Fibroblast of upper back skin (primary cell): ENCODE results near the gene TRIOBP.
"Not testable (repeated sequence)": the region's sequence is repeated elsewhere in the genome, so short reads cannot be mapped to it uniquely, and the experiment has no call there.

Source experiments
- DNase-seq: peaks from one replicate; pipeline ENCODE4 v3.0.0-alpha.2; 2013

The TRIOBP gene

DNA sequence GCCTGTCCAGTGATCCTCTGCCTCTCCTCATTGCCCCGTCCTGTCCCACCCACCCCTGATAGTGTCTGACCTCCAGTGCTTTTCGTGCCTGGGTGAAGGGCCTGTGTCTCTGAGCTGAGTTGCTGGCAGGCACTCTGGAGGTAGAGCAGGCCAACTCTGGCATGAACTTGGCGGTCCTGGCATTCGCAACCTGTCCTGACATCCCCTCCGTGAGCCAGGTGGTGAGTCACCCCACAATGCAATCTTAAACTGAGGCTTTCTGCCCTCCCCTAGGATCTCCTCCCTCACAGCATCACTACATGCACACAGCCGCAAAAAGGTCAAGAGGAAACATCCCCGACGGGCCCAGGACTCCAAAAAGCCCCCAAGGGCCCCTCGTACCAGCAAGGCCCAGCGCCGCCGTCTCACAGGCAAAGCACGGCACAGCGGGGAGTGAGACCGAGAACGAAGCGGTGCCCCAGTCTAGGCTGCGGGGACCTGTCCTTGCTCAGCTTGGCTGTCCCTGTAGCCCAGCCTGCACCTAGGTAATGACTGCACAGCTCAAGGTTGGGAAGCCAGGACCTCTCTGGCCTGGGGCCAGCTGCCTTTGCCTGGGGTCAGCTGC is 5.8 kb upstream of the TRIOBP start:
- DNase-seq: no peak

DNA sequence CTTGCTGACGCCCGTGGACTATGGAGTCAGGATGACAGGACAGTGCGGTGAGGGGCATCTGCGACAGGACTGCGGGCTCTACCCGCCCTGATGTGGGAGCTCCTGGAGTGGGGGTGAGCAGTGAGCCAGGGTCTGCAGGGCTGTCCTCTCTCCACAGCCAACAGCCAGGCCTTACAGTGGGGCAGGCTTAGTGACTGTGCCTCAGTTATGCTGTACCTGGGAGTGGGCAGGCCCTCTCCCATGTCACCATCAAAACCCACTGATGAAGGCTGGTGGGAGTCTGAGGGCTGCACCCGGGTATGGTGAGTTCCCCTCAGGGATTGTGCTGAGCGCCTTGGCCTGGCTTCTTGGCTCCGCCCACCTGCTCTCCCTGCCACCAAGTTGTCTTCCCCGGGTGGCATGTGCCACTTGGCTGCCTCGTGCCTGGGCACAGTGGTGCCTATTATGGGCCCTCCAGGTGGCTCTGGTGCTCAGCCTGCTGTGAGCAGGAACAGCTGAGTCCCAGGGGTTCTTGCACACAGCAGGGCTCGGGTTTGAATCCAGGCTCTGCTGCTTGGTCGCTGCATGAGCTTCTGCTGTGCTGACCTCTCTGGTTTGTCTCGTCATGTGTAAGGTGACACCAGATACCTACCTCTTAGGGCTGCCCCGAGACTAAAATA is 4.1 kb upstream of the TRIOBP start:
- no peak for DNase-seq

DNA sequence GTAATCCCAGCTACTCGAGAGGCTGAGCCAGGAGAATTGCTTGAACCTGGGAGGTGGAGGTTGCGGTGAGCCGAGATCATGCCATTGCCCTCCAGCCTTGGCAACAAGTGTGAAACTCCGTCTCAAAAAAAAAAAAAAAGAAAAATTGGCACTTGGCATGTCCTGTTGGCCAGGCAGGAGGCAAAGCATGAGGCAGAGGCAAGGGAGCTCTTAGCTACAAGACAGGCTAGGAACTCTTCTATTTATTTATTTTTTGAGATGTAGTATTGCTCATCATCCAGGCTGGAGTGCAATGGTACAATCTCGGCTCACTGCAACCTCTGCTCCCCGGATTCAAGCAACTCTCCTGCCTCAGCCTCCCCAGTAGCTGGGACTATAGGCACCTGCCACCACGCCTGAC is 2.7 kb upstream of the TRIOBP start:
- DNase-seq: not testable (repeated sequence)

DNA sequence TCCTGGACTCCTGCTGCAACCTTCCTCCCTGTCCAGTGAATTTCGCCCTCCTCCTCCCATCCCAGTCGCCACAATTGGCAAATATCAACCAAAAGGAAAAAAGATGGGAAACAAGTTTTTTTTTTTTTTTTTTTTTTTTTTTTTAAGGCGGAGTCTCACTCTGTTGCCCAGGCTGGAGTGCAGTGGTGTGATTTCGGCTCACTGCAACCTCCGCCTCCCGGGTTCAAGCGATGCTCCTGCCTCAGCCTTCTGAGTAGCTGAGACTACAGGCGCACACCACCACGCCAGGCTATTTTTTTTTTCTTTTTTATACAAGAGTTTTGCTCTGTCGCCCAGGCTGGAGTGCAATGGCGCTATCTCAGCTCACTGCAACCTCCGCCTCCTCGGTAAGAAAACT is 590 bp upstream of the TRIOBP start:
- not testable (repeated sequence) for DNase-seq

DNA sequence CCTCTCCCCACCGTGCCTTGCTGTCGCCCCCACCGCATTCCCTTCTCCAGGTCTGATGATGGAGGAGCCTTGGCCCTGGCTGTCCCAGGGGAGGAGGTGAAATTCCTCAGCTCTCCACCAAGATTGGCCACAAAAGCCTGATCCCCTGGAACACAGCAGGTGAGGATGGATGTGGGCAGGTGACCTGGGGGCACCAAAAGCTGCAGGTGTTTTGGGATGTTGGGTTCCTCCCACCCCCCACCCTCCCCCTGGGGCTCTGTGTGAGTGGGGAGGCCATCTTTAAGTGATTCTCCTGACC is 639 bp downstream of the TRIOBP start:
- no peak for DNase-seq

DNA sequence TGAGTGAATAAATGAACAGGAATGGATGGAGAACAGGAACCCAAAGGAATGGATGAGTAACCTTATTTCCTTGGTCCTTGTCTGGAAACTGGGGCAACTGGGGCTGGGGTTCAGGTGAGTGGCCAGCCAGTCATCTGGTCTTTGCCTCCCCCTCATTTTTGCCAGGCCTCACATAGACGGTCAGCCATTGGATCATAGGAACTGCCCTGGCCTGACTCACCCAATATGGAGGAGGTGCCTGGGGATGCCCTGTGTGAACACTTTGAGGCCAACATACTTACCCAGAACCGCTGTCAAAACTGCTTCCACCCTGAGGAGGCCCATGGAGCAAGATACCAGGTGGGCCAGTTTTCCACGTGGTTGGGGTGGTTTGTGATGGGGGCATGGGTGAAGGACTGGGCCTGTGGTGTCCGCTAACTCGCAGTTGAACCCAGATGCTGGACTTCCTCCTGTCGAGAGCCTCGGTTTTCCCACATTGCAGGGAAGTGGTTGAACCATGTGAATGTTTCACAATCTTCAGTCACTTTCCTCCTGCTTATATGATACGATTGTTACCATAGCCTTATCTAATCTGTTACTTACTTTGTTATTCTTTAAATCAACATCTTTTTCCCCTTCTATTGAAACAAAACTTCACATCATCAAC is 4.4 kb downstream of the TRIOBP start:
- DNase-seq: no peak

DNA sequence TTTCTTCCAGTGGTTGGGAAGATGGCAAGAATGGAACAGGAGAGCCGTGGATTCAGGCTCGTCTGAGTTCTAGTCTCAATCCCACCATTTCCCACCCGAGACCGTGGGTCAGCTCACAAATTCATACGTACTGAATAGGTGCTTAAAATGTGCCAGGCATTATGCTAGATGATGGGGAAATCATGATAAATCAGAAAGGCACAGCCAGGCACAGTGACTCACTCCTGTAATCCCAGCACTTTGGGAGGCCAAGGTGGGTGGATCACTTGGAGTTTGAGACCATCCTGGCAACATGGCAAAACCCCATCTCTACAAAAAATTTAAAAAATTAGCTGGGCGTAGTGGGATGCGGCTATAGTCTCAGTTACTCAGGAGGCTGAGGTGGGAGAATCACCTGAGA is 7.1 kb downstream of the TRIOBP start:
- DNase-seq: no peak

DNA sequence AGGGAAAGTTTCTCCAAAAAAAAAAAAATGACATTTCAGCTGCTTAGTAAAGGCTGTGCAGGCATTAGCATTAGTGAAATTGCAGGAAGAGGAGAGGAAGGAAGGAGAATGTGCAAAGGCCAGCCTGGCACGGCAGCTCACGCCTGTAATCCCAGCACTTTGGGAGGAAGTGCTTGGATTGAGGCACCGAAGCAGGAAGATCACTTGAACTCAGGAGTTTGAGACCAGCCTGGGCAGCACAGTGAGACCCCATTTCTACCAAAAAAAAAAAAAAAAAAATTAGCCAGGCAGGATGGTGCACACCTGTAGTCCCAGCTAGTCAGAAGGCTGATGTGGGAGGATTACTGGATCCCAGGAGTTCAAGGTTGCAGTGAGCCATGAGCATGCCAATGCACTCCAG is 7.8 kb downstream of the TRIOBP start:
- no peak for DNase-seq

DNA sequence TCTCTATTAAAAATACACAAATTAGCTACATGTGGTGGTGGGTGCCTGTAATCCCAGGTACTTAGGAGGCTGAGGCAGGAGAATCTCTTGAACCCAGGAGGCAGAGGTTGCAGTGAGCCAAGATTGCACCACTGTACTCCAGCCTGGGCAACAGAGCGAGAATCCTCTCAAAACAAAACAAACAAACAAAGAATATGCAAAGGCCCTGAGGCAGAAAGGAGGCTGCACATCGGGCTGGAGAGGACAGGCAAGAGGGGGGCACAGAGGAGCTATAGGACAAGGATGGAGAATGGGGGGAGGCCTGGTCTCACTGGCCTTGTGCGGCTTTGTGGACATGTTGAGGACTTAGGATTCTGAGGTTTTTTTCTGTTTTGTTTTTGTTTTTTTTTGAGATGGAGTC is 8.4 kb downstream of the TRIOBP start:
- no peak for DNase-seq

DNA sequence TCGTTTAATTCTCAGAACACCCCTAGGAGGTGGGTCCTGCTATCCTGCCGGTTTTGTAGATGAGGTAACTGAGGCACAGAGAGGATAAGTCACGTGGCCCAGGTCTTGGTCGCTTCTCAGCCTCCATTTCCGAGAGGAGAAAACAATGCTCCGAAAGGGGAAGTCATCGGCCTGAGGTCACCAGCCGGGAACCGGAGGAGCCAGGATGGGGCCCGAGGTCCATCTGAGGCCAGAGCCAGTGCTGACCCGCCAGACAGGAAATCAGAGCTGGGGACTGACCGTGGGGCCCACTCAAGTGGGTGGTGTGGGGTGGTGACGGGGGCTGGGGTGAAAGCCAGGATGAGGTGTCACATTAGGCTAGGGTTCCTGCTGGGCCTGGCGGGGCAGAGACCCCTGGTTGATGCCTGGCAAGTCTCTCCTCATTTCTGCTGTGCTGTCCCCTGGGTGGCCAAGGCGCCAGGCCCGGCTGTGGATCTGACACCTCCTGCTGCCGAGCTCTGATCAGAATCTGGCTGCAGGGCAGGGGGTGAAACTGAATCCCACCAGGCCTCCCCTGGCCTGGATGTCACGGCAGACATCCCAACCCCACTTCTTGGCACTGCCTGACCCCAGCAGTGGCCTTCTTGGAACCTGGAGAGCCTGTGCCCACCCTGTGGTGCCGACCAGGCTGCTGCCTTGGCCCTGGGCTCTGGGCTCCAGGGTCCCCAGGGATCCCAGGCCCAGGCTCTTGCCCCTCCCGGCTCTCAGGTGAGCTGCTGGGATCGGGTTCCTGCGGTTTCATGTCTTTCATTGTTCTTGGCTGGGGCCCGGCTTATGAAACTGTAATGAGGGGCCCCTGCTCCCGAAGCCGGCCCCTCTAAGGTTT is 12.0 kb downstream of the TRIOBP start:
- DNase-seq: no peak

DNA sequence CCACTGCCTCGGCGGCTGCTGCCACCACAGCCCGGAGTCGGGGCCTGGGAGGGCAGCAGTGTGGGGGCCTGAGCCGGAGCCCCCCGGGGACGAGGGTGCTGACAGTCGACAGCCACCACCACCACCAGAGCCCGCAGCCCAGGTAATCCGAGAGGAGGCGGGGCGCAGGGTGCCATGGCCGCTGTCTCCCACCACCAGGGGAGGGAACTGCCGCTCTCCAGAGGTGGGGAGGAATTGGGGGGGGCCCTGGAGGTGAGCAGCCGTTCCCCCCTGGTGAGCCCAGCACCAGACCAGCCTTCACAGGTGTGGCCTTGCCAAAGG is 12.6 kb downstream of the TRIOBP start:
- DNase-seq: no peak

DNA sequence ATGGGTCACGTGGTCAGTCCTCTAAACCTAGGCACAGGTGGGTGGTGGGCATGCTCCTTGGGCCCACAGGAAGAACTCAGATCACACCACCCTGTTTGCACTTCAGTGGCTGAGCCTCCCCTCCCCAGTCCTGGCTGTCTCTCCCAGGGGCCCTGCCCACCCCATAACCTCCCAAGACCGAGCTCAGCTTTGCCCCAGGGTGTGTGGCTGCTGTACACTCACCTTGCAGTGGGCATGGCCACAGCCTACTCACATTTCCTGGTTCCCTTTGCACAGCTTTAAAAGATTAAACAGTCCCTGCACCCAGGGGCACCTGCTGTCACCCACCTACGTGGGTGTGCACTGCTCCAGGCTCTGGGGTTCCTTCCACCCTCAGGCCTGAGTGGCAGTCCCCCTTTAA is 13.8 kb downstream of the TRIOBP start:
- no peak for DNase-seq

DNA sequence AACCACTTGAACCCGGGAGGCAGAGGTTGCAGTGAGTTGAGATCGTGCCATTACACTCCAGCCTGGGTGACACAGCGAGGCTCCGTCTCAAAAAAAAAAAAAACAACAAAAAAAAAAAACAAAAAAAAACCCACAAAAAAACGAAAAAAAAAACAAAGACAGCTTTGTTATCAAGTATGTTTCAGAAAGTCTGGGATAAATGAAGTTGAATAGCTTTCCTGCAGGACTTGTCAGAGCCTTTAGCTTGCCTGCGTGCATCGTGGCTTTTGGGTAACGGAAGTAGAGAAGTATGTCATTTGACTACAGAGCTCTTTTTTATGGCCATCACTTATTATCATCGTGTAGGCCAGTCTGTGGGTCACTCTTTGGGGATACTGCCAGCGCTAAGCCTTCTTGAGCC is 14.6 kb downstream of the TRIOBP start:
- no peak for DNase-seq

DNA sequence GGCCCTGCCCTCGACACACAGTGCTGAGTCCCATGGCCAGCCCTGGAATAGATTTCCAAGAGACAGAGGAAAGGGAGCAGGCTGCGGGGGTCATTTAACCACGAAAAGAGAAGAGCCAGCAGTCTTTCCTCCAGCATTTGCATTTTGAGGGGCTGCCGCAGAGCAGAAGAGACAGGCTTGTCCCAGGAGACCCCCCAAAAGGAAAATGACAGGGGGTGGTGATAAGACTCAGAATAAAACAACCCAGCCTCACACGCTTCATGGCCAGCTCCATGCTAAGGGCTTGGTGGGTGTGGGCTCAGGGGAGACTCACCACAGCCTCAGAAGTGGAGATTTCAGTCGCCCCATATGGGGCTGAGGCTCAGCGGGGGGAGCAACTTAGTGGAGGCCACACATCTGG is 16.9 kb downstream of the TRIOBP start:
- no peak for DNase-seq

DNA sequence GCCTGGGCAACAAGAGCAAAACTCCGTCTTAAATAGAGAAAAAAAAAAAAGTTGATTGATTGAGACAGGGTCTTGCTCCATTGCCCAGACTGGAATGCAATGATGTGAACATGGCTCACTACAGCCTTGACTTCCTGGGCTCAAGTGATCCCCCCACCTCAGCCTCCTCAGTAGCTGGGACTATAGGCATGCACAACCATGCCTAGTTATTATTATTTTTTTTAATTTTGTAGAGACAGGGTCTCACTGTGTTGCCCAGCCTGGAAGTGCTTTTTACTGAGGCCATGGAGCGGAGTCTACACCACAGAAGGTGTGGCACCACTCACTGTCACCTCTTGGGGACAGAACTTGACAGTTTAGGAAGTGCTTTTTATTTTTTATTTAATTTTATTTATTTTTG is 17.8 kb downstream of the TRIOBP start:
- no peak for DNase-seq

DNA sequence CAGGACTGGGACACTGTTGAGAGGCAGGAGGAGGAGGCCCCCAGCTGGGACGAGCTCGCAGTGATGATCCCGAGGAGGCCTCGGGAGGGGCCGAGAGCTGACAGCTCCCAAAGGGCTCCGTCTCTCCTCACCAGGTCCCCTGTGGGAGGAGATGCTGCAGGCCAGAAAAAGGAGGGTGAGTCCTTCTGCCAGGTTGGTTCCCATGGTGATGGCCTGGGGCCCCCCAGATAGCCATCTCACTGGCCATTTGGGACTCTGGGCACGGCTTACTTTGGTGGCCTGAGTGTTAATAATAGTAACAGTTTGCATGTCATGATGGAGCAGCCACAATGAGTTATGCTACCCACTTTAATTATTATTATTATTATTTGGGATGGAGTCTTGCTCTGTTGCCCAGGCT is 18.9 kb downstream of the TRIOBP start:
- no peak for DNase-seq

DNA sequence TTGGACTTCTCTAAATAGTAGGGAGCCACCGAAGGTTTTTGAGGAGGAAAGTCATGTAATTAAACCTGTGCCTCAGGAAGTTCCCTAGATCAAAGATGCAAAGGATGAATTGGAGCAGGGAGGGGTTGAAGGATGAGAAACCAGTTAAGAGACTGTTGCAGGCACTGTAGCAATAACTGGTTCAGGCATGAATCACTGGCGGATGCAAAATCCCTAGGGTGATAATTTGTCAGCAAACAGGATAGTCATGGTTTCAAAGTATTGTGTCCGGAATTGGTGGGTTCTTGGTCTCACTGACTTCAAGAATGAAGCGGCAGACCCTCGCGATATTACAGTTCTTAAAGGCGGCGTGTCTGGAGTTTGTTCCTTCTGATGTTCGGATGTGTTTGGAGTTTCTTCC is 19.9 kb downstream of the TRIOBP start:
- peak; percentile 50 for DNase-seq

DNA sequence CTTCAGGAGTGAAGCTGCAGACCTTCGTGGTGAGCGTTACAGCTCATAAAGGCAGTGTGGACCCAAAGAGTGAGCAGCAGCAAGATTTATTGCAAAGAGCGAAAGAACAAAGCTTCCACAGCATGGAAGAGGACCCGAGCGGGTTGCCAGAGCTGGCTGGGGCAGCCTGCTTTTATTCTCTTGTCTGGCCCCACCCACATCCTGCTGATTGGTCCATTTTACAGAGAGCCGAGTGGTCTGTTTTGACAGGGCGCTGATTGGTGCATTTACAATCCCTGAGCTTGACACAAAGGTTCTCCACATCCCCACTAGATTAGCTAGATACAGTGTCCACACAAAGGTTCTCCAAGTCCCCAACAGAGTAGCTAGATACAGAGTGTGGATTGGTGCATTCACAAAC is 20.4 kb downstream of the TRIOBP start:
- DNase-seq: not testable (repeated sequence)

DNA sequence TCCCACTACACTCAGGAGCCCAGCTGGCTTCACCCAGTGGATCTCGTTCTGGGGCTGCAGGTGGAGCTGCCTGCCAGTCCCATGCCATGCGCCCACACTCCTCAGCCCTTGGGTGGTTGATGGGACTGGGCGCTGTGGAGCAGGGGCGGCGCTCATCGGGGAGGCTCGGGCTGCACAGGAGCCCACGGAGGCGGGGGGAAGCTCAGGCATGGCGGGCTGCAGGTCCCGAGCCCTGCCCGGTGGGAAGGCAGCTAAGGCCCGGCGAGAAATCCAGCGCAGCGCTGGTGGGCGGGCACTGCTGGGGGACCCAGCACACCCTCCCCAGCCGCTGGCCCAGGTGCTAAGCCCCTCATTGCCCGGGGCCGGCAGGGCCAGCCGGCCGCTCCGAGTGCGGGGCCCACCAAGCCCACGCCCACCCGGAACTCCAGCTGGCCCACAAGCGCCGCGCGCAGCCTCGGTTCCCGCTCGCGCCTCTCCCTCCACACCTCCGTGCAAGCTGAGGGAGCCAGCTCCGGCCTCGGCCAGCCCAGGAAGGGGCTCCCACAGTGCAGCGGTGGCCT is 21.0 kb downstream of the TRIOBP start:
- DNase-seq: not testable (repeated sequence)

DNA sequence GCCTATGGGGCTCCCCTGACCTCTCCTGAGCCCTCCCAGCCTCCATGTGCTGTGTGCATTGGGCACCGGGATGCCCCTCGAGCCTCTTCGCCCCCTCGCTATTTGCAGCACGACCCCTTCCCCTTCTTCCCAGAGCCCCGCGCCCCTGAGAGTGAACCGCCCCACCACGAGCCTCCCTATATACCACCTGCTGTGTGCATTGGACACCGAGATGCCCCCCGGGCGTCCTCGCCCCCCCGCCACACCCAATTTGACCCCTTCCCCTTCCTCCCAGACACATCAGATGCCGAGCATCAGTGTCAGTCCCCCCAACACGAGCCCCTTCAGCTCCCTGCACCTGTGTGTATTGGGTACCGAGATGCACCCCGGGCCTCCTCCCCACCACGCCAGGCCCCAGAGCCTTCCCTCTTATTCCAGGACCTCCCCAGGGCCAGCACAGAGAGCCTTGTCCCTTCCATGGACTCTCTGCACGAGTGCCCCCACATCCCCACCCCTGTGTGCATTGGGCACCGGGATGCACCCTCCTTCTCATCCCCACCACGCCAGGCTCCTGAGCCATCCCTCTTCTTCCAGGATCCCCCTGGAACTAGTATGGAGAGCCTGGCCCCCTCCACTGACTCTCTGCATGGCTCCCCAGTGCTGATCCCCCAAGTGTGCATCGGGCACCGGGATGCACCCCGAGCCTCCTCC is 28.8 kb downstream of the TRIOBP start:
- no peak for DNase-seq

DNA sequence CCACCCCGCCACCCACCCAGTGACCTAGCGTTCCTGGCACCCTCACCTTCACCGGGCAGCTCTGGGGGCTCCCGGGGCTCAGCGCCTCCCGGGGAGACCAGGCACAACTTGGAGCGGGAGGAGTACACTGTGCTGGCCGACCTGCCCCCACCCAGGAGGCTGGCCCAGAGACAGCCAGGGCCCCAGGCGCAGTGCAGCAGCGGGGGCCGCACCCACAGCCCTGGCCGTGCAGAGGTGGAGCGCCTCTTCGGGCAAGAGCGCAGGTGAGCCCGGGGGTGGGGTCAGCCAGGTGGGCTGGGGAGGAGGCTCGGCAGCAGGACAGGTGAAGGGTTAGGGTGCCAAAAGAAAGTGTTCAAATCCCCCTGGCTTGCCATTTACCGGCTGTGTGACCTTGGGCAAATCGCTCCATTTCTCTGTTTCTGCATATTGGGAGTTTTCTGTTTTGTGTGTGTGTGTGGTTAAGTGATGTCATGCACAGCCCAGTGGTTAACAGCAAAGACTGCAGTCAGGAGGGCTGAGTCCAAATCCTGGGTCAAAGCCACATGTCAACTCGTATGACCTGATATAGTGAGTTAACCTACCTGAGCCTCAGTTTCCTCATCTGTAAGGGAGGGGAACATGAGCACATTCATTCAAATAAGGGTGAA is 29.5 kb downstream of the TRIOBP start:
- peak; percentile 26 for DNase-seq

DNA sequence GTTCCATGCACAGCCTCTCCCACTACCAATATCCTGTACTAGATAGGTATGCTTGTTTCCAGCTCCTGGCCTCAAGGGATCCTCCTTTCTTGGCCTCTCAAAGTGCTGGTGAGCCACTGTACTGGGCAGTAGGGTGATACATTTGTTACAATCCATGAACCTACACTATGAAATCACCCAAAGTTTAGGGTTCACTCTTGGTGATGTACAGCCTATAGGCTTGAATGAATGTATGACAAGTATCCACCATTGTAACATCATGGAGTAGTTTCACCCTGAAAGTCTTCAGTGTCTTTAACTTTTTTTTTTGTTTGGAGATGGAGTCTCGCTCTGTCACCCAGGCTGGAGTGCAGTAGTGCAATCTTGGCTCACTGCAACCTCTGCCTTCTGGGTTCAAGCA is 31.8 kb downstream of the TRIOBP start:
- no peak for DNase-seq
